GM19043 (cell line): ENCODE data around the gene PGPEP1.
"Not testable (repeated sequence)": the region's sequence is repeated elsewhere in the genome, so short reads cannot be mapped to it uniquely, and the experiment has no call there.

ENCODE experiments used
- ATAC-seq: cut with Tn5 transposase; IDR thresholded peaks from one replicate; pipeline ENCODE4 v1.9.1; 2021; ENCODE audit warnings: low read depth; ENCODE audit not compliant: unreplicated experiment

Gene PGPEP1

GRCh38 chr19:18362934-18363542 is 22.6 kb downstream of the PGPEP1 start:
- ATAC-seq, result no peak

- no peak for ATAC-seq
Observed at GRCh38 chr19:18363787-18364186, 23.4 kb downstream of the PGPEP1 start.

- ATAC-seq, result not testable (repeated sequence)
Observed at GRCh38 chr19:18364277-18364825, 24.0 kb downstream of the PGPEP1 start.

GRCh38 chr19:18364826-18365528 is 24.6 kb downstream of the PGPEP1 start:
- no peak for ATAC-seq

- ATAC-seq, result no peak
Observed at GRCh38 chr19:18366021-18366435, 25.6 kb downstream of the PGPEP1 start.

GRCh38 chr19:18368504-18369222 is 28.3 kb downstream of the PGPEP1 start:
- no peak for ATAC-seq

- ATAC-seq, result no peak
Observed at GRCh38 chr19:18373407-18373891, 33.1 kb downstream of the PGPEP1 start.

- ATAC-seq, result peak; percentile 80
Observed at GRCh38 chr19:18373892-18374629, 33.7 kb downstream of the PGPEP1 start.

- ATAC-seq, result no peak
Observed at GRCh38 chr19:18377026-18377425, 36.6 kb downstream of the PGPEP1 start.

GRCh38 chr19:18379803-18380747 is 39.7 kb downstream of the PGPEP1 start:
- no peak for ATAC-seq

GRCh38 chr19:18380843-18381242 is 40.4 kb downstream of the PGPEP1 start:
- no peak for ATAC-seq

- ATAC-seq, result not testable (repeated sequence)
Observed at GRCh38 chr19:18383622-18384021, 43.2 kb downstream of the PGPEP1 start.

- ATAC-seq, result no peak
Observed at GRCh38 chr19:18384775-18385174, 44.4 kb downstream of the PGPEP1 start.

GRCh38 chr19:18385359-18385674 is 44.9 kb downstream of the PGPEP1 start:
- ATAC-seq, result no peak

- ATAC-seq, result no peak
Observed at GRCh38 chr19:18385675-18386542, 45.5 kb downstream of the PGPEP1 start, which contains the start of gene GDF15. Gene GDF15 (plus strand): TSS chr19:18386158. CDS start chr19:18386190, 32 bp downstream.

- no peak for ATAC-seq
Observed at GRCh38 chr19:18386543-18387271, 46.3 kb downstream of the PGPEP1 start.

GRCh38 chr19:18388100-18388959 is 47.9 kb downstream of the PGPEP1 start:
- peak; percentile 71 for ATAC-seq
